ENCODE data around the gene ARHGAP15.

- TF ChIP-seq CTCF (IDR thresholded peaks at IDR 0.05) (no peak), POLR2AphosphoS5 (IDR thresholded peaks at IDR 0.05) (no peak), POLR2A (IDR thresholded peaks at IDR 0.05) (no peak)
These were observed 4.6 kb downstream of the ARHGAP15 start for GRCh38 chr2:143133783-143134182.

Data from transverse colon (tissue), 4 donors.